WTC11 (cell line): ENCODE measurements around the gene TMEM43. TPM values are rescaled to one million over a fixed set of nuclear protein-coding genes. Genes with fewer than 3 reads are reported as not detected.

Experiments used
- ATAC-seq: fragments of 200-7000 bp; cut with Tn5 transposase; 2 replicates; pipeline ENCODE4 v1.10.0; 2021; ENCODE audit warnings: mild to moderate bottlenecking, moderate library complexity
- CTCF ChIA-PET: fragments of 300-600 bp; sonication (Branson Sonifier 250); formaldehyde crosslinking; loops from one replicate; lab custom pipeline; 2021; ENCODE audit warnings: antibody characterized with exemption; lab: Charles Lee
- POLR2A ChIA-PET: fragments of 350-600 bp; sonication (Branson Sonifier 250); formaldehyde crosslinking; loops from one replicate; lab custom pipeline; 2021; ENCODE audit warnings: antibody characterized with exemption; lab: Charles Lee
- DNase-seq: peaks from one replicate; pipeline ENCODE4 v3.0.0; 2021; ENCODE audit warnings: low spot score
- H3K27ac Mint-ChIP-seq: 2 replicates; pipeline ENCODE4 v1.8.0; 2021; ENCODE audit warnings: mixed read lengths
- H3K27me3 Mint-ChIP-seq: 2 replicates; pipeline ENCODE4 v1.8.0; 2021; ENCODE audit warnings: low read depth, mild to moderate bottlenecking, moderate library complexity, mixed read lengths
- H3K36me3 Mint-ChIP-seq: 2 replicates; pipeline ENCODE4 v1.8.0; 2021; ENCODE audit warnings: mixed read lengths
- H3K4me1 Mint-ChIP-seq: 2 replicates; pipeline ENCODE4 v1.8.0; 2022; ENCODE audit warnings: mixed read lengths
- H3K4me3 Mint-ChIP-seq: 2 replicates; pipeline ENCODE4 v1.8.0; 2021; ENCODE audit warnings: mild to moderate bottlenecking, moderate library complexity, mixed read lengths
- H3K9me3 Mint-ChIP-seq: 2 replicates; pipeline ENCODE4 v1.8.0; 2021; ENCODE audit warnings: mixed read lengths
- CBFB ChIP-seq: sonication (generic); formaldehyde crosslinking; IDR thresholded peaks from 2 replicates; pipeline ENCODE4 v1.8.1; 2022; ENCODE audit warnings: mild to moderate bottlenecking, low read depth, missing genetic modification reagents
- IRF1 ChIP-seq: sonication (generic); formaldehyde crosslinking; IDR thresholded peaks from 2 replicates; pipeline ENCODE4 v1.8.0; 2023; ENCODE audit warnings: missing genetic modification reagents
- IRF2 ChIP-seq: sonication (generic); formaldehyde crosslinking; IDR thresholded peaks from 2 replicates; pipeline ENCODE4 v1.8.0; 2022; ENCODE audit warnings: low read depth, missing genetic modification reagents, borderline replicate concordance
- JUN ChIP-seq: sonication (generic); formaldehyde crosslinking; IDR thresholded peaks from 2 replicates; pipeline ENCODE4 v1.8.0; 2023; ENCODE audit warnings: mild to moderate bottlenecking, missing genetic modification reagents
- MYBL2 ChIP-seq: sonication (generic); formaldehyde crosslinking; IDR thresholded peaks from 2 replicates; pipeline ENCODE4 v1.8.1; 2023; ENCODE audit warnings: mild to moderate bottlenecking, moderate library complexity, missing genetic modification reagents
- NFE2L1 ChIP-seq: sonication (generic); formaldehyde crosslinking; IDR thresholded peaks from 2 replicates; pipeline ENCODE4 v1.8.1; 2023; ENCODE audit warnings: missing genetic modification reagents
- NR1H2 ChIP-seq: sonication (generic); formaldehyde crosslinking; IDR thresholded peaks from 2 replicates; pipeline ENCODE4 v1.9.0; 2021; ENCODE audit warnings: mild to moderate bottlenecking, moderate library complexity, missing genetic modification reagents
- NR2C2 ChIP-seq: sonication (generic); formaldehyde crosslinking; IDR thresholded peaks from 2 replicates; pipeline ENCODE4 v1.8.0; 2022; ENCODE audit warnings: mild to moderate bottlenecking, missing genetic modification reagents
- SOX15 ChIP-seq: fragments of 250-450 bp; sonication (Bioruptor Pico); IDR thresholded peaks from 2 replicates; pipeline ENCODE4 v1.9.0; 2021; ENCODE audit warnings: mild to moderate bottlenecking
- TCF7 ChIP-seq: sonication (generic); formaldehyde crosslinking; IDR thresholded peaks from 2 replicates; pipeline ENCODE4 v1.8.0; 2022; ENCODE audit warnings: mild to moderate bottlenecking, low read depth, missing genetic modification reagents, moderate library complexity
- TEAD1 ChIP-seq: sonication (generic); formaldehyde crosslinking; IDR thresholded peaks from 2 replicates; pipeline ENCODE4 v1.8.0; 2022; ENCODE audit warnings: mild to moderate bottlenecking, missing genetic modification reagents
- TP53 ChIP-seq: sonication (generic); formaldehyde crosslinking; IDR thresholded peaks from 2 replicates; pipeline ENCODE4 v1.8.1; 2023; ENCODE audit warnings: mild to moderate bottlenecking, missing genetic modification reagents
- ZBTB21 ChIP-seq: sonication (generic); formaldehyde crosslinking; IDR thresholded peaks from 2 replicates; pipeline ENCODE4 v1.8.1; 2023; ENCODE audit warnings: mild to moderate bottlenecking, missing genetic modification reagents, borderline replicate concordance
- ZNF121 ChIP-seq: sonication (generic); formaldehyde crosslinking; IDR thresholded peaks from 2 replicates; pipeline ENCODE4 v1.8.0; 2023; ENCODE audit warnings: missing genetic modification reagents
- ZNF138 ChIP-seq: sonication (generic); formaldehyde crosslinking; conservative IDR thresholded peaks from 2 replicates; pipeline ENCODE4 v1.8.1; 2022; ENCODE audit warnings: mild to moderate bottlenecking, moderate library complexity, missing genetic modification reagents
- ZNF219 ChIP-seq: sonication (generic); formaldehyde crosslinking; IDR thresholded peaks from 2 replicates; pipeline ENCODE4 v1.8.0; 2023; ENCODE audit warnings: missing genetic modification reagents, mild to moderate bottlenecking, borderline replicate concordance
- ZNF317 ChIP-seq: sonication (generic); formaldehyde crosslinking; IDR thresholded peaks from 2 replicates; pipeline ENCODE4 v1.8.1; 2023; ENCODE audit warnings: low read depth, mild to moderate bottlenecking, moderate library complexity, missing genetic modification reagents, borderline replicate concordance
- ZSCAN18 ChIP-seq: fragments of 250-450 bp; sonication (Bioruptor Pico); IDR thresholded peaks from 2 replicates; pipeline ENCODE4 v2.1.2; 2022; ENCODE audit warnings: mild to moderate bottlenecking, moderate library complexity
- total RNA-seq: library from RNA; stranded (reverse); gene quantifications from 3 replicates; pipeline ENCODE4 v1.2.3, GENCODE V29; 2021
- TF ChIP-seq, protein P1 (sequence below): sonication (generic); formaldehyde crosslinking; conservative IDR thresholded peaks from 2 replicates; pipeline ENCODE4 v1.8.1; 2022; ENCODE audit warnings: mild to moderate bottlenecking, missing genetic modification reagents
- TF ChIP-seq, protein P2 (sequence below): sonication (generic); formaldehyde crosslinking; IDR thresholded peaks from 2 replicates; pipeline ENCODE4 v1.8.1; 2022; ENCODE audit warnings: low read depth, missing genetic modification reagents, borderline replicate concordance
- TF ChIP-seq, protein P3 (sequence below): sonication (generic); formaldehyde crosslinking; IDR thresholded peaks from 2 replicates; pipeline ENCODE4 v1.8.1; 2023; ENCODE audit warnings: mild to moderate bottlenecking, missing genetic modification reagents
- TF ChIP-seq, protein P4 (sequence below): fragments of 250-450 bp; sonication (Bioruptor Pico); IDR thresholded peaks from 2 replicates; pipeline ENCODE4 v1.8.0; 2021; ENCODE audit warnings: mild to moderate bottlenecking

Gene TMEM43
- total RNA-seq, 1 experiment from 2014 or later: 27.7 TPM

- Mint-ChIP-seq H3K4me3 (no peak overlapping the region), H3K4me1 (peaks cover 13% of the 10 kb centered on the region), H3K27me3 (peaks cover 5% of the 10 kb centered on the region), H3K27ac (no peak overlapping the region), H3K9me3 (peaks cover 35% of the 10 kb centered on the region), H3K36me3 (peaks cover 19% of the 10 kb centered on the region)
- DNase-seq (no peak), ATAC-seq (no peak)
- TF ChIP-seq ZNF121: no peak
- TF ChIP-seq NFE2L1 (CRISPR knock-in tag): no peak
- TF ChIP-seq TCF7 (CRISPR knock-in tag): no peak
- no peak for TF ChIP-seq CBFB (CRISPR knock-in tag)
- ChIA-PET CTCF (interaction anchor here (1.1 kb wide), 1 partner anchor 316 kb away, joined by 3 read pairs; no protein-coding TSS in a partner anchor), POLR2A (no interaction called here)
These were observed 32.4 kb upstream of the TMEM43 start for GRCh38 chr3:14092464-14092863.

DNA sequence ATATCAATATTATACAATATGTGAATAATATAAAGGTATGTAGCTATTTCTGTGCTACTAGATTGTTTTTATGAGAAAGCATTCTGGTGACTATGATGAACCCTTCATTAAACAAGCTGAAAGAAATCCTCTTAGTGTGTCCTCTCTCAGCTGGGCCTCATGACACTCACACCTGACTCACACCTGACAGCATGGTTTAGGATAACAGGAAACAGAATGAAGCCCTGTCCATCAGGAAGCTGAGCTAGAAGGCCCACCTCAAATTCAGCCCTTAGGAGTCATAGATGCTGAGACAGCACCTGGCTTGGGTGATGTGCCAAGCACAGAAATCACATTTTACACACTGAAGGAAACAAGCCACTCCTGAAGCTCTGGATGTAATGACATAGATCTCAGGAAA, 31.0 kb upstream of the TMEM43 start:
- no peak overlapping the region for H3K27ac Mint-ChIP-seq
- DNase-seq (no peak), ATAC-seq (no peak)
- peaks cover 9% of the 10 kb centered on the region for H3K36me3 Mint-ChIP-seq
- TF ChIP-seq TP53 (CRISPR knock-in tag) (no peak), MYBL2 (CRISPR knock-in tag) (no peak), ZNF219 (CRISPR knock-in tag) (no peak), IRF2 (CRISPR knock-in tag) (no peak), IRF1 (CRISPR knock-in tag) (no peak)
- TF ChIP-seq, protein P1, sequence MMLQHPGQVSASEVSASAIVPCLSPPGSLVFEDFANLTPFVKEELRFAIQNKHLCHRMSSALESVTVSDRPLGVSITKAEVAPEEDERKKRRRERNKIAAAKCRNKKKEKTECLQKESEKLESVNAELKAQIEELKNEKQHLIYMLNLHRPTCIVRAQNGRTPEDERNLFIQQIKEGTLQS (CRISPR knock-in tag): no peak
- TF ChIP-seq, protein P2, sequence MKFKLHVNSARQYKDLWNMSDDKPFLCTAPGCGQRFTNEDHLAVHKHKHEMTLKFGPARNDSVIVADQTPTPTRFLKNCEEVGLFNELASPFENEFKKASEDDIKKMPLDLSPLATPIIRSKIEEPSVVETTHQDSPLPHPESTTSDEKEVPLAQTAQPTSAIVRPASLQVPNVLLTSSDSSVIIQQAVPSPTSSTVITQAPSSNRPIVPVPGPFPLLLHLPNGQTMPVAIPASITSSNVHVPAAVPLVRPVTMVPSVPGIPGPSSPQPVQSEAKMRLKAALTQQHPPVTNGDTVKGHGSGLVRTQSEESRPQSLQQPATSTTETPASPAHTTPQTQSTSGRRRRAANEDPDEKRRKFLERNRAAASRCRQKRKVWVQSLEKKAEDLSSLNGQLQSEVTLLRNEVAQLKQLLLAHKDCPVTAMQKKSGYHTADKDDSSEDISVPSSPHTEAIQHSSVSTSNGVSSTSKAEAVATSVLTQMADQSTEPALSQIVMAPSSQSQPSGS (CRISPR knock-in tag): no peak
- TF ChIP-seq, protein P3, sequence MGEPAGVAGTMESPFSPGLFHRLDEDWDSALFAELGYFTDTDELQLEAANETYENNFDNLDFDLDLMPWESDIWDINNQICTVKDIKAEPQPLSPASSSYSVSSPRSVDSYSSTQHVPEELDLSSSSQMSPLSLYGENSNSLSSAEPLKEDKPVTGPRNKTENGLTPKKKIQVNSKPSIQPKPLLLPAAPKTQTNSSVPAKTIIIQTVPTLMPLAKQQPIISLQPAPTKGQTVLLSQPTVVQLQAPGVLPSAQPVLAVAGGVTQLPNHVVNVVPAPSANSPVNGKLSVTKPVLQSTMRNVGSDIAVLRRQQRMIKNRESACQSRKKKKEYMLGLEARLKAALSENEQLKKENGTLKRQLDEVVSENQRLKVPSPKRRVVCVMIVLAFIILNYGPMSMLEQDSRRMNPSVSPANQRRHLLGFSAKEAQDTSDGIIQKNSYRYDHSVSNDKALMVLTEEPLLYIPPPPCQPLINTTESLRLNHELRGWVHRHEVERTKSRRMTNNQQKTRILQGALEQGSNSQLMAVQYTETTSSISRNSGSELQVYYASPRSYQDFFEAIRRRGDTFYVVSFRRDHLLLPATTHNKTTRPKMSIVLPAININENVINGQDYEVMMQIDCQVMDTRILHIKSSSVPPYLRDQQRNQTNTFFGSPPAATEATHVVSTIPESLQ (CRISPR knock-in tag): no peak
- TF ChIP-seq, protein P4, sequence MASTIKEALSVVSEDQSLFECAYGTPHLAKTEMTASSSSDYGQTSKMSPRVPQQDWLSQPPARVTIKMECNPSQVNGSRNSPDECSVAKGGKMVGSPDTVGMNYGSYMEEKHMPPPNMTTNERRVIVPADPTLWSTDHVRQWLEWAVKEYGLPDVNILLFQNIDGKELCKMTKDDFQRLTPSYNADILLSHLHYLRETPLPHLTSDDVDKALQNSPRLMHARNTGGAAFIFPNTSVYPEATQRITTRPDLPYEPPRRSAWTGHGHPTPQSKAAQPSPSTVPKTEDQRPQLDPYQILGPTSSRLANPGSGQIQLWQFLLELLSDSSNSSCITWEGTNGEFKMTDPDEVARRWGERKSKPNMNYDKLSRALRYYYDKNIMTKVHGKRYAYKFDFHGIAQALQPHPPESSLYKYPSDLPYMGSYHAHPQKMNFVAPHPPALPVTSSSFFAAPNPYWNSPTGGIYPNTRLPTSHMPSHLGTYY (CRISPR knock-in tag): no peak
- H3K4me1 Mint-ChIP-seq: peaks cover 13% of the 10 kb centered on the region
- no peak overlapping the region for H3K4me3 Mint-ChIP-seq
- ChIA-PET CTCF (no interaction called here), POLR2A (interaction anchor here (1.1 kb wide), 1 partner anchor 31 kb away, joined by 3 read pairs; the partner anchor contains the start of gene CHCHD4)
- H3K9me3 Mint-ChIP-seq: peaks cover 34% of the 10 kb centered on the region
- peaks cover 7% of the 10 kb centered on the region for H3K27me3 Mint-ChIP-seq

GRCh38 chr3:14096742-14097141, 28.1 kb upstream of the TMEM43 start:
- POLR2A ChIA-PET: no interaction called here
- peaks cover 11% of the 10 kb centered on the region for H3K27me3 Mint-ChIP-seq
- H3K9me3 Mint-ChIP-seq: peaks cover 19% of the 10 kb centered on the region
- TF ChIP-seq, protein P3 (CRISPR knock-in tag): no peak
- TF ChIP-seq ZNF121 (no peak), NR1H2 (CRISPR knock-in tag) (no peak), ZSCAN18 (no peak), ZNF317 (CRISPR knock-in tag) (no peak), TEAD1 (CRISPR knock-in tag) (no peak), JUN (no peak), TCF7 (CRISPR knock-in tag) (no peak), ZBTB21 (CRISPR knock-in tag) (no peak), ZNF138 (CRISPR knock-in tag) (no peak), NR2C2 (CRISPR knock-in tag) (no peak), SOX15 (CRISPR knock-in tag) (no peak)
- TF ChIP-seq, protein P4 (CRISPR knock-in tag): no peak
- H3K36me3 Mint-ChIP-seq: no peaks in the 10 kb centered on the region
- H3K27ac Mint-ChIP-seq: no peak overlapping the region
- DNase-seq (no peak), ATAC-seq (no peak)
- no peak overlapping the region for H3K4me3 Mint-ChIP-seq
- H3K4me1 Mint-ChIP-seq: peaks cover 8% of the 10 kb centered on the region
- CTCF ChIA-PET: no interaction called here
